A673 (cell line): ENCODE results near the gene SIAH2. TPM values are rescaled to one million over a fixed set of nuclear protein-coding genes. Genes with fewer than 3 reads are reported as not detected.

ENCODE experiments used
- BruUV-seq: library from RNA; stranded (reverse); fragments of 400-500 nt; replicated peaks from 2 replicates; lab custom pipeline; 2021; lab: Mats Ljungman, UMichigan
- CTCF ChIA-PET: fragments of 300-600 bp; sonication (Branson Sonifier 250); formaldehyde crosslinking; loops from one replicate; lab custom pipeline; 2022; ENCODE audit warnings: antibody characterized with exemption; lab: Charles Lee
- POLR2A ChIA-PET: fragments of 300-600 bp; sonication (Branson Sonifier 250); formaldehyde crosslinking; loops from one replicate; lab custom pipeline; 2022; ENCODE audit warnings: antibody characterized with exemption; ENCODE audit not compliant: low non-redundant PET; lab: Charles Lee
- DNase-seq: peaks from one replicate; pipeline ENCODE4 v3.0.0-alpha.2; 2015; ENCODE audit warnings: low spot score
- H3K27ac ChIP-seq: fragments of 200-600 bp; sonication (generic); 2 replicates; pipeline ENCODE4 v1.5.1; 2016; ENCODE audit warnings: mixed run types, low read depth, mild to moderate bottlenecking, mixed read lengths, antibody characterized with exemption, low read length; ENCODE audit not compliant: poor library complexity, severe bottlenecking
- H3K27me3 ChIP-seq: fragments of 200-600 bp; sonication (generic); replicated peaks from 2 replicates; pipeline ENCODE4 v1.6.1; 2017; ENCODE audit warnings: mixed run types, low read depth, mild to moderate bottlenecking, mixed read lengths, antibody characterized with exemption, low read length; ENCODE audit not compliant: insufficient read depth, poor library complexity
- H3K36me3 ChIP-seq: fragments of 200-600 bp; sonication (generic); 2 replicates; pipeline ENCODE4 v1.6.1; 2016; ENCODE audit warnings: mixed run types, mild to moderate bottlenecking, mixed read lengths, antibody characterized with exemption, low read length; ENCODE audit not compliant: insufficient read depth, poor library complexity, severe bottlenecking
- H3K4me1 ChIP-seq: fragments of 200-600 bp; sonication (generic); 2 replicates; pipeline ENCODE4 v1.6.1; 2017; ENCODE audit warnings: mixed run types, mild to moderate bottlenecking, mixed read lengths, antibody characterized with exemption, low read length; ENCODE audit not compliant: insufficient read depth, poor library complexity, severe bottlenecking
- H3K4me3 ChIP-seq: fragments of 200-600 bp; sonication (generic); 2 replicates; pipeline ENCODE4 v1.5.1; 2016; ENCODE audit warnings: low read depth, mixed run types, mild to moderate bottlenecking, mixed read lengths, low read length; ENCODE audit not compliant: poor library complexity, severe bottlenecking
- H3K9me3 ChIP-seq: fragments of 200-600 bp; sonication (generic); 2 replicates; pipeline ENCODE4 v1.6.1; 2016; ENCODE audit warnings: mixed run types, low read depth, mild to moderate bottlenecking, mixed read lengths, antibody characterized with exemption, low read length; ENCODE audit not compliant: poor library complexity, severe bottlenecking
- EZH2 ChIP-seq: fragments of 200-600 bp; sonication (generic); IDR thresholded peaks from 2 replicates; pipeline ENCODE4 v1.6.1; 2017; ENCODE audit warnings: borderline replicate concordance, low read depth, mild to moderate bottlenecking, mixed read lengths, antibody characterized with exemption, low read length; ENCODE audit not compliant: poor library complexity, severe bottlenecking
- intact Hi-C: fragments of 100-400 bp; cut with micrococcal nuclease; formaldehyde crosslinking; loops from one replicate; pipeline ENCODE4 v1.10.0; 2022; ENCODE audit not compliant: unreplicated experiment
- total RNA-seq: library from RNA; stranded (reverse); gene quantifications from 2 replicates; pipeline ENCODE4 v1.2.3, GENCODE V29; 2021
- TF ChIP-seq, protein P1 (sequence below): fragments of 300-800, 200-600 bp; sonication (generic); conservative IDR thresholded peaks from 2 replicates; pipeline ENCODE4 v1.5.1; 2017; ENCODE audit warnings: low read depth, mild to moderate bottlenecking, antibody characterized with exemption, low read length, moderate library complexity, mixed read lengths

The SIAH2 gene
- total RNA-seq, 1 experiment from 2014 or later: 26.8 TPM

DNA sequence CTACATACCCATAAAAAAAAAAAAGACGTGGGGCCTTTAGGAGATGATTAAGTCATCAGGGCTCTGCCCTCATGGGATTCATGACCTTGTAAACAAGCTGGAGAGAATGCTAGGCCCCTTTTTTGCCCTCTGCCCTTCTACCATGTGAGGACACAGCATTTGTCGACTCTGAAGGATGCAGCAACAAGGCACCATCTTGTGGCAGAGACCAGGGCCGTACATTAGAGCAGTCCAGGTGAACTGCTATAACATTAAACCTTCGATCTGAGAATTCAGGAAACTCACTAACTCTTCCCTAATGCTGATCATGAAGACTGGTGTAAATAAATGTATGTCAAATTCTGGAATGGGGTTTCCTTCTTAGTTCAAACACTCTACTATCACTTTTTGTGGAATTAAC lies 30.7 kb upstream of the SIAH2 start:
- H3K36me3 ChIP-seq: no peaks in the 10 kb centered on the region
- H3K27ac ChIP-seq: no peak overlapping the region
- DNase-seq: no peak
- CTCF ChIA-PET: no interaction called here
- POLR2A ChIA-PET: no interaction called here
- TF ChIP-seq, protein P1, sequence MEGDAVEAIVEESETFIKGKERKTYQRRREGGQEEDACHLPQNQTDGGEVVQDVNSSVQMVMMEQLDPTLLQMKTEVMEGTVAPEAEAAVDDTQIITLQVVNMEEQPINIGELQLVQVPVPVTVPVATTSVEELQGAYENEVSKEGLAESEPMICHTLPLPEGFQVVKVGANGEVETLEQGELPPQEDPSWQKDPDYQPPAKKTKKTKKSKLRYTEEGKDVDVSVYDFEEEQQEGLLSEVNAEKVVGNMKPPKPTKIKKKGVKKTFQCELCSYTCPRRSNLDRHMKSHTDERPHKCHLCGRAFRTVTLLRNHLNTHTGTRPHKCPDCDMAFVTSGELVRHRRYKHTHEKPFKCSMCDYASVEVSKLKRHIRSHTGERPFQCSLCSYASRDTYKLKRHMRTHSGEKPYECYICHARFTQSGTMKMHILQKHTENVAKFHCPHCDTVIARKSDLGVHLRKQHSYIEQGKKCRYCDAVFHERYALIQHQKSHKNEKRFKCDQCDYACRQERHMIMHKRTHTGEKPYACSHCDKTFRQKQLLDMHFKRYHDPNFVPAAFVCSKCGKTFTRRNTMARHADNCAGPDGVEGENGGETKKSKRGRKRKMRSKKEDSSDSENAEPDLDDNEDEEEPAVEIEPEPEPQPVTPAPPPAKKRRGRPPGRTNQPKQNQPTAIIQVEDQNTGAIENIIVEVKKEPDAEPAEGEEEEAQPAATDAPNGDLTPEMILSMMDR: no peak
- TF ChIP-seq EZH2: no peak
- H3K4me1 ChIP-seq: no peaks in the 10 kb centered on the region
- no peaks in the 10 kb centered on the region for H3K9me3 ChIP-seq
- no TSS peak for BruUV-seq
- no peaks in the 10 kb centered on the region for H3K27me3 ChIP-seq
- H3K4me3 ChIP-seq: no peak overlapping the region
- intact Hi-C loops: no loop called here

DNA sequence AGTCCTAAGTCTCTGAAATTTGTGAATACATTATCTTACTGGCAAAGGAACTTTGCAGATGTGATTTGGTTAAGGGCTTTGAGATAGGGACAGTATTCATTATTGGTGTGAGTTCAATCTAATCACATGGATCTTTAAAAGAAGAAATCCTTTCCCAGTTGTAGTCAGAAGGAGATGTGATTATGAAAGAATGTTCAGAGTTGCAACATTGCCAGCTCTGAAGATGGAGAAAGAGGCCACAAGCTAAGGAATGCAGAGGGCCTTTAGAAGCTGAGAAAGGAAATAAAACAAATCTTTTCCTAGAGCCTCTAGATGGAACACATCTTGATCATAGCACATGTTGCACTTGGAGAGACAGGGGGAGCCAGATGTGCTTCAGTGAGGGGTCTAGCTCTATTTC lies 27.7 kb upstream of the SIAH2 start:
- no peaks in the 10 kb centered on the region for H3K36me3 ChIP-seq
- H3K27ac ChIP-seq: no peak overlapping the region
- DNase-seq: no peak
- CTCF ChIA-PET: no interaction called here
- H3K27me3 ChIP-seq: no peaks in the 10 kb centered on the region
- TF ChIP-seq EZH2: no peak
- TF ChIP-seq, protein P1: no peak
- no peak overlapping the region for H3K4me3 ChIP-seq
- POLR2A ChIA-PET: no interaction called here
- H3K4me1 ChIP-seq: no peaks in the 10 kb centered on the region
- intact Hi-C loops: no loop called here
- H3K9me3 ChIP-seq: no peaks in the 10 kb centered on the region
- BruUV-seq: no TSS peak

DNA sequence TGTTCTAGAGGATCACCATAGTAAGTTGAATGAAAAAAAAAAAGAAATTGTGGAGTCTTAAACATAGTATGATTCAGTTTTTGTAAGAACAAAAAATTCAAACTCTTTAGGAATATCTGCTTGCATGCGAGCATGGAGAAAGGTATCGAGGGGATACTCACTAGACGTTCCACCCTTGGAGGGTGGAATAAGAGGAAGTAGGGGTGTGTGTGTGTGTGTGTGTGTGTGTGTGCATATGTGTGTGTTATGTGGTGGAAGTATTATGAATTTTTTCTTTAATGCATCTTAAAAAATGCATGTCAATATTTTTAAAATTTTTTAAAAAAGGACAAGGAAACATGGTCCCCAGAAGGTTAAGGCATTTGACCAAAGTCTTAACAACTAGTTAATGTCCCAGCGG lies 26.5 kb upstream of the SIAH2 start:
- intact Hi-C loops: loop anchor here (5.0 to 10.0 kb wide), 3 partner anchors 78 to 358 kb away; partner anchors contain the start of gene MED12L
- no peaks in the 10 kb centered on the region for H3K9me3 ChIP-seq
- POLR2A ChIA-PET: no interaction called here
- no peaks in the 10 kb centered on the region for H3K36me3 ChIP-seq
- DNase-seq: no peak
- BruUV-seq: no TSS peak
- H3K27ac ChIP-seq: no peak overlapping the region
- no peak for TF ChIP-seq EZH2
- TF ChIP-seq, protein P1: no peak
- H3K27me3 ChIP-seq: no peaks in the 10 kb centered on the region
- CTCF ChIA-PET: interaction anchor here (0.8 kb wide), 1 partner anchor 261 kb away, joined by 3 read pairs; no protein-coding TSS in a partner anchor
- no peaks in the 10 kb centered on the region for H3K4me1 ChIP-seq
- no peak overlapping the region for H3K4me3 ChIP-seq
